Endothelial cell of hepatic sinusoid (primary cell): ENCODE results near the gene RAB29.
"Not testable (repeated sequence)": the region's sequence is repeated elsewhere in the genome, so short reads cannot be mapped to it uniquely, and the experiment has no call there.

Experiments used
- in situ Hi-C: cut with HindIII; loops from 2 replicates; pipeline ENCODE4 v1.10.0; 2017; ENCODE audit warnings: low sequenced_read_pairs

Gene RAB29

GRCh38 chr1:205775015-205775716 is at the start of gene RAB29:
TSS of gene RAB29 (minus strand) at chr1:205775482. CDS start at chr1:205774956, 526 bp downstream.
- in situ Hi-C loops: no loop called here

- in situ Hi-C loops: no loop called here
Measured at GRCh38 chr1:205824180-205824579, 48.9 kb upstream of the RAB29 start.

- in situ Hi-C loops: not testable (repeated sequence)
Measured at GRCh38 chr1:205823260-205823659, 48.0 kb upstream of the RAB29 start.

GRCh38 chr1:205822397-205822796 is 47.1 kb upstream of the RAB29 start:
- in situ Hi-C loops: no loop called here

- in situ Hi-C loops: no loop called here
Measured at GRCh38 chr1:205817988-205818387, 42.7 kb upstream of the RAB29 start.

GRCh38 chr1:205817364-205817763 is 42.1 kb upstream of the RAB29 start:
- in situ Hi-C loops: no loop called here

GRCh38 chr1:205813755-205814058 is 38.4 kb upstream of the RAB29 start:
- in situ Hi-C loops: no loop called here

GRCh38 chr1:205812878-205813754 is 37.8 kb upstream of the RAB29 start, which contains the start of gene SLC41A1:
TSS of gene SLC41A1 (minus strand) at chr1:205813198. CDS start at chr1:205810441, 2,757 bp downstream.
- in situ Hi-C loops: no loop called here

- in situ Hi-C loops: no loop called here
Measured at GRCh38 chr1:205812271-205812877, 37.1 kb upstream of the RAB29 start.

- in situ Hi-C loops: no loop called here
Measured at GRCh38 chr1:205811660-205812059, 36.4 kb upstream of the RAB29 start.

- in situ Hi-C loops: no loop called here
Measured at GRCh38 chr1:205810448-205811157, 35.3 kb upstream of the RAB29 start.

- in situ Hi-C loops: no loop called here
Measured at GRCh38 chr1:205809942-205810345, 34.7 kb upstream of the RAB29 start.

GRCh38 chr1:205809469-205809868 is 34.2 kb upstream of the RAB29 start:
- in situ Hi-C loops: no loop called here

- in situ Hi-C loops: no loop called here
Measured at GRCh38 chr1:205805082-205805711, 29.9 kb upstream of the RAB29 start.

- in situ Hi-C loops: no loop called here
Measured at GRCh38 chr1:205804605-205805004, 29.3 kb upstream of the RAB29 start.

- in situ Hi-C loops: no loop called here
Measured at GRCh38 chr1:205803986-205804385, 28.7 kb upstream of the RAB29 start.

GRCh38 chr1:205802060-205802459 is 26.8 kb upstream of the RAB29 start:
- in situ Hi-C loops: no loop called here

GRCh38 chr1:205800981-205801703 is 25.9 kb upstream of the RAB29 start:
- in situ Hi-C loops: no loop called here

GRCh38 chr1:205800427-205800826 is 25.1 kb upstream of the RAB29 start:
- in situ Hi-C loops: no loop called here

GRCh38 chr1:205798577-205798976 is 23.3 kb upstream of the RAB29 start:
- in situ Hi-C loops: no loop called here
